T-helper 17 cell (primary cell): ENCODE results near the gene PLEKHH1. TPM values are rescaled to one million over a fixed set of nuclear protein-coding genes. Genes with fewer than 3 reads are reported as not detected.

Source experiments
- ATAC-seq: fragments of 150-1000 bp; cut with Tn5 transposase; 2 replicates; pipeline ENCODE4 v1.10.0; 2021; ENCODE audit warnings: mild to moderate bottlenecking, moderate library complexity
- DNase-seq, 3 donors: peaks; one replicate each; pipeline versions ENCODE4 v3.0.0 to v3.0.0-alpha.2; 2020 to 2021
- H3K9me3 ChIP-seq: one replicate; pipeline ENCODE4 v1.7.0; 2013; ENCODE audit warnings: low read length, mild to moderate bottlenecking; ENCODE audit not compliant: control insufficient read depth, poor library complexity, severe bottlenecking
- H3K27ac Mint-ChIP-seq: one replicate; pipeline ENCODE4 v1.8.0; 2022; ENCODE audit warnings: mild to moderate bottlenecking, moderate library complexity, mixed read lengths
- H3K27me3 Mint-ChIP-seq: one replicate; pipeline ENCODE4 v1.8.0; 2022; ENCODE audit warnings: mixed read lengths
- H3K36me3 Mint-ChIP-seq: one replicate; pipeline ENCODE4 v1.8.0; 2022; ENCODE audit warnings: low read depth, mixed read lengths
- H3K4me1 Mint-ChIP-seq: one replicate; pipeline ENCODE4 v1.8.0; 2022; ENCODE audit warnings: mild to moderate bottlenecking, mixed read lengths
- H3K4me3 Mint-ChIP-seq: one replicate; pipeline ENCODE4 v1.8.0; 2022; ENCODE audit warnings: mild to moderate bottlenecking, moderate library complexity, mixed read lengths
- total RNA-seq, 4 donors: library from RNA in 2 of 4; stranded (reverse) in 2 of 4; gene quantifications; one replicate each; pipeline ENCODE4 v1.2.3 and lab custom pipeline; 2022 to 2026

The PLEKHH1 gene
- under 1 TPM in 1 of 2 donors, not detected in 1; 0.12 TPM for total RNA-seq
- 0 to 0.08 reads per million in 2 donors for total RNA-seq (lab: John Stamatoyannopoulos, UW)

GRCh38 chr14:67532998-67533753 is at the start of gene PLEKHH1:
Gene PLEKHH1 (plus strand): TSS chr14:67533290. CDS start chr14:67541868, 8,578 bp downstream.
- DNase-seq (no peak), ATAC-seq (peak; percentile 86)
- peak within 1 kb of the TSS; percentile 72 for H3K4me3 Mint-ChIP-seq
- H3K36me3 Mint-ChIP-seq: no peaks in the 10 kb centered on the region
- peaks cover 44% of the 10 kb centered on the region for H3K27me3 Mint-ChIP-seq
- H3K27ac Mint-ChIP-seq: no peak within 1 kb of the TSS
- H3K4me1 Mint-ChIP-seq: peaks cover 5% of the 10 kb centered on the region
- no peaks in the 10 kb centered on the region for H3K9me3 ChIP-seq

DNA sequence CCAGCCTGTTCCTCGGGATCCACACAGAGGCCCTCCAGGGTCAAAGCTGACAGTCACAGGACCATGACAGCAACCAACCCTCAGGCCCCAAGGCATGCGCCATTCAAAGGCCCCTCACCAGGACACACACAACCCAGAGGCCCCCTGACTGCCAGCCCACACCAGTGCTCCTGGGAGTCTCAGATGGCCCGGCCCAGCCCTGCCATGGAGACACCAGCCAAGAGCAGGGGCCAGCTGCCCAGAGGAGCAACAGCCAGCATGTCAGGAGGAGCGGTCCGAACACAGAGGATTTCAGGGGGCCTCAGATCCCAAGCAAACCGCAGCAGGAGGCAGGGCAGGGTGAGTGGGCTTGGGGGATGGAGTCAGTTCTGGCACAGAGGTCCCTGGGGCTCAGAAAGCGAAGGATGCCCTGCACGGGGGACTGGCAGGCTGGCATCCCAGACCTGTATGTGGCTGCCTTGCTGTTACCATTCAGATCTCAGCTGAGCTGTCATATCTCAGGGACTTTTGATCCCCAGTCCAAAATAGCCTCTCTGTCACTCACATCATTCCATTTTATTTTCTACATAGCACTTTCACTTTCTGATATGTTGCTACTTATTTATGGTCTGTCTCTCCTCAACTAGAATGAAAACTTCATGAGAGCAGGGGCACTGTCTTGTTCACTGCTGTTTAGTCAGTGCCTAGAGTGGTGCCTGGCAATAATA is 49.4 kb upstream of the PLEKHH1 start:
- peaks cover 39% of the 10 kb centered on the region for H3K4me1 Mint-ChIP-seq
- no peak for ATAC-seq

DNA sequence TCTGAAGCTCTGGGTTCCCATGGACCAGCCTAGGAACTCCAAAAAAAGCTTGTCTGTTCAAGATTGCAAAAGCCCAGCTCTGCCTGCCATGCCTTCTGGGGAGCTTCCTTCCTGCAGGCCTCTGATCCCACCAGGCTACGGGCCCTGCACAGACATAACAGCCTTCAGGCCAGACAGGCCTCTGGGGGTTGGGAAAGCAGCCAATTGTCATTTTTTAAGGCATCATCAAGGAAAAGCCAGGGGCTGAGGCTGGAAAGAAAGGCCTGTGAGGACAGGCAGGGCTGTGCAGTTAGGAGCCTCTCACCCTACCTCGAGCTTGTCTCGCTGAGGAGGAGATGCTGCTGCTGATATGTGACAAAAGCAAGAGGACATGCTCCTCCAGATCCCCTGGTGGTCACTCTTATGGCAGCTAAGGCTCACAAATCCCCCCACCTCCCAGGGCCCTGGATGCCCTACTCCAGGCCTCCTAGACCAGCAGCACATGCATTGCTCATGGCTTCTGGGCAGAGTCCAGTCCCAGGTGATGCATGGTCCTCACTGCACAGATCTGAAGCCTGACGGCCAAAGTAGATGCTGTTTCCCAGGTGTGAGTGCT is 47.5 kb upstream of the PLEKHH1 start:
- Mint-ChIP-seq H3K27me3 (no peaks in the 10 kb centered on the region), H3K4me3 (peak overlapping the region; percentile 52), H3K27ac (peak overlapping the region; percentile 99), H3K4me1 (peaks cover 50% of the 10 kb centered on the region), H3K36me3 (peaks cover 7% of the 10 kb centered on the region)
- no peaks in the 10 kb centered on the region for H3K9me3 ChIP-seq
- no peak for DNase-seq
- ATAC-seq: no peak

More for the DNA sequence above, 49.4 kb upstream of the PLEKHH1 start:
- H3K9me3 ChIP-seq: no peaks in the 10 kb centered on the region
- Mint-ChIP-seq H3K36me3 (peaks cover 7% of the 10 kb centered on the region), H3K27me3 (no peaks in the 10 kb centered on the region), H3K4me3 (no peak overlapping the region), H3K27ac (peak overlapping the region; percentile 1)
- no peak for DNase-seq

- Mint-ChIP-seq H3K4me3 (peak overlapping the region; percentile 99), H3K27ac (peak overlapping the region; percentile 99), H3K4me1 (peaks cover 44% of the 10 kb centered on the region), H3K27me3 (no peaks in the 10 kb centered on the region), H3K36me3 (peaks cover 5% of the 10 kb centered on the region)
- no peaks in the 10 kb centered on the region for H3K9me3 ChIP-seq
- ATAC-seq (no peak), DNase-seq (no peak)
Measured at GRCh38 chr14:67486890-67487289, 46.2 kb upstream of the PLEKHH1 start.

- H3K27me3 Mint-ChIP-seq: no peaks in the 10 kb centered on the region
- H3K9me3 ChIP-seq: no peaks in the 10 kb centered on the region
- DNase-seq (no peak), ATAC-seq (no peak)
- peak overlapping the region; percentile 99 for H3K4me3 Mint-ChIP-seq
- peaks cover 5% of the 10 kb centered on the region for H3K36me3 Mint-ChIP-seq
- H3K27ac Mint-ChIP-seq: peak overlapping the region; percentile 99
- H3K4me1 Mint-ChIP-seq: peaks cover 47% of the 10 kb centered on the region
Measured at GRCh38 chr14:67487332-67487731, 45.8 kb upstream of the PLEKHH1 start.

- peak within 1 kb of the TSS; percentile 99 for H3K4me3 Mint-ChIP-seq
- peaks cover 2% of the 10 kb centered on the region for H3K9me3 ChIP-seq
- H3K27me3 Mint-ChIP-seq: no peaks in the 10 kb centered on the region
- H3K27ac Mint-ChIP-seq: peak within 1 kb of the TSS; percentile 99
- ATAC-seq (peak; percentile 97), DNase-seq (peak; percentile 38 to 57 (median 52))
- H3K4me1 Mint-ChIP-seq: peaks cover 51% of the 10 kb centered on the region
- H3K36me3 Mint-ChIP-seq: peaks cover 5% of the 10 kb centered on the region
Measured at GRCh38 chr14:67487937-67488893, 44.9 kb upstream of the PLEKHH1 start, which contains the start of gene TMEM229B. Gene TMEM229B (minus strand): TSS chr14:67488721. CDS start chr14:67473923, 14,798 bp downstream.

GRCh38 chr14:67490196-67490595 is 42.9 kb upstream of the PLEKHH1 start:
- Mint-ChIP-seq H3K36me3 (peaks cover 5% of the 10 kb centered on the region), H3K4me3 (no peak overlapping the region), H3K27me3 (no peaks in the 10 kb centered on the region), H3K27ac (peak overlapping the region; percentile 99), H3K4me1 (peaks cover 45% of the 10 kb centered on the region)
- ATAC-seq (no peak), DNase-seq (no peak)
- peaks cover 2% of the 10 kb centered on the region for H3K9me3 ChIP-seq

- Mint-ChIP-seq H3K27ac (peak overlapping the region; percentile 99), H3K27me3 (no peaks in the 10 kb centered on the region), H3K4me3 (no peak overlapping the region), H3K36me3 (peaks cover 5% of the 10 kb centered on the region), H3K4me1 (peaks cover 35% of the 10 kb centered on the region)
- H3K9me3 ChIP-seq: peaks cover 2% of the 10 kb centered on the region
- DNase-seq (no peak), ATAC-seq (no peak)
Measured at GRCh38 chr14:67491285-67491684, 41.8 kb upstream of the PLEKHH1 start.

DNA sequence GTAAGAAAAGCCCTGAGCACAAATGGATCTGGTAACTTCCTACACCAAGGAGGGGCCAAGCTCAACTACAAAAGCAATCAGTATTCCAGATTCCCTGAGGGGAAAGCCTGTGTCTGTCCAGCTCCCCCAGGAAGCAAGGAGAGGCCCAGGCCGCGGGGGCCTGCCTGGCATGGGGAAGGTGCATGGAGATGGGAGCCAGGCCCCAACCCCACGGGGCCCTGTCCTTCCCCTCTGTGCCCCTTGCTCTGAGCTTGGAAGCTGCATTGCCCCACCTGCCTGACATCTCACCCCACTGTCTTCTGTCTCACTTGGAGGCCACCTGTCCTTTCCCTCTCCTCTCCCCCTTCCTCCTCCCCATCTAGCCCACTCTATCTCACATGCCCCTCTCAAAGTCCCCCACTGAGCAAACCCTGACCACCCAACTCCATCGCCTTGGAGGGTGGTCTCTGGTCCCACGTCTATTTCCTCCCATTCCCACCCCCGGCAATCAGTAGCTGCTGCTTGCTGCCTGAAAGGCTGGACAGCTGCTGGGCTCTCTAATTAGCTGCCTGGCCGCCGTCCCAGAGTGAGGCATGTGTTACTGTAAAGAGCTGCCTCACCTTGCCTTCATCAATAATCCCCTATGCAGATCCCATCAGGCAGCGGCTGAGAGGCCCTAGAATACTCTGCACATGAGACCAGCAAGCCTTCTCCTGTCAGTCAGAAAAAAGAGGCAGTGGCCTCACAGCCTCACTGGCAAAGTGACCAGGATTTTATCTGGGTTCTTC is 41.2 kb upstream of the PLEKHH1 start:
- no peaks in the 10 kb centered on the region for H3K27me3 Mint-ChIP-seq
- H3K4me3 Mint-ChIP-seq: no peak overlapping the region
- no peak for DNase-seq
- H3K9me3 ChIP-seq: peaks cover 2% of the 10 kb centered on the region
- peaks cover 2% of the 10 kb centered on the region for H3K36me3 Mint-ChIP-seq
- peaks cover 35% of the 10 kb centered on the region for H3K4me1 Mint-ChIP-seq
- ATAC-seq: no peak
- H3K27ac Mint-ChIP-seq: peak overlapping the region; percentile 99

DNA sequence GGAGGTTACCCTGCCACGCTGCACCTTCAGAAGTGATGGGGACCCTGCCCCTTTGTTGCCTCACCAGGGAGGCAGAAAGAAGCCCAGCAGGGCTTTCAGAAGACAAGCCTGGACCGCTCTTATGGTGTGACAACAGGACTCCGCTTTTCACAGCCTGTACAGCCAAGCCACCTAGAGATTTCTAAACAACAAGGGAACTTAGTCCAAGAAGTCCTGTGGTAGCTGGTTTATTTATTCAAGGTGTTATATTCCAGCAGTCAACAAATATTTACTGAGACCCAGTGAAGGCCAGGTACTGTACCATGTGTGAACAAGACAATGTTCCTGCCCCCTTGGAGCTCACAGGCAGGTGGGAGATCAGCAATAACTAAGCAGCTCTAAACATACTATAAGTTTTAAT is 40.6 kb upstream of the PLEKHH1 start:
- Mint-ChIP-seq H3K36me3 (peaks cover 2% of the 10 kb centered on the region), H3K27ac (peak overlapping the region; percentile 99)

DNA sequence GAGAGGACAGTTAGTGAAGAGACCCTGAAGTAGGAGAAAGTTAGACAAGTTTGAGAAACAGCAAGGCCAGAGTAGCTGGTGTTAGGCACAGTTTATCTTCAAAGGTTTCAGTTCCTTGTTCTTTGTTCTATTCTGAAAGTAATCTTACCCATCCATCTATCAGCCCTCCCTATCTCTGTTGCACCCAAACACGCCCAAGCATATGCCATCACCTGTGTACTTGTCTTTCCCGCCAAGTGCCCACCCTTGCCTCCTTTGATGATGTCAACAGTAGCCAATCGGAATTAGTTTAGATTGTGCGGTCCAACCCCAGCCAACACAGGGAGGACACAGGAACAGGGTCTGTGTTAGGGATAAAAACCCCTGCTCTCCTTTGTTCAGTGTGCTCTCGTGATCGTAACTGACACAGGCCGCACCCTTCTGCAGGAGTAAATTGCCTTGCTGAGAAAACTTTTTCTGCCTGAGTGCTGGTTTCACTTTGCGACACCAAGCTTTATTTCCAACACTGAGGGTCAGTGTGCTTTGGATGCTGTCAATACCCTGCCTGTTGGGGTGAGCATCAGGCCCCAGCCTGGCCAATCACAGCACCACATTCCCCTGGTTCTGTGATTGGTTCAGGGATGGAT is 39.9 kb upstream of the PLEKHH1 start:
- Mint-ChIP-seq H3K4me3 (no peak overlapping the region), H3K36me3 (peaks cover 2% of the 10 kb centered on the region), H3K27me3 (no peaks in the 10 kb centered on the region), H3K4me1 (peaks cover 30% of the 10 kb centered on the region), H3K27ac (no peak overlapping the region)
- DNase-seq: no peak
- no peak for ATAC-seq
- H3K9me3 ChIP-seq: peaks cover 2% of the 10 kb centered on the region

More for the DNA sequence above, 40.6 kb upstream of the PLEKHH1 start:
- peaks cover 32% of the 10 kb centered on the region for H3K4me1 Mint-ChIP-seq
- ATAC-seq (no peak), DNase-seq (no peak)
- H3K9me3 ChIP-seq: peaks cover 2% of the 10 kb centered on the region
- H3K27me3 Mint-ChIP-seq: no peaks in the 10 kb centered on the region
- H3K4me3 Mint-ChIP-seq: no peak overlapping the region
